ENCODE measurements around the gene NFATC2IP. TPM values are rescaled to one million over a fixed set of nuclear protein-coding genes. Genes with fewer than 3 reads are reported as not detected.

NFATC2IP gene
- total and polyA plus RNA-seq, 2 experiments from 2014 or later = 11.4 to 16.8 TPM

DNA sequence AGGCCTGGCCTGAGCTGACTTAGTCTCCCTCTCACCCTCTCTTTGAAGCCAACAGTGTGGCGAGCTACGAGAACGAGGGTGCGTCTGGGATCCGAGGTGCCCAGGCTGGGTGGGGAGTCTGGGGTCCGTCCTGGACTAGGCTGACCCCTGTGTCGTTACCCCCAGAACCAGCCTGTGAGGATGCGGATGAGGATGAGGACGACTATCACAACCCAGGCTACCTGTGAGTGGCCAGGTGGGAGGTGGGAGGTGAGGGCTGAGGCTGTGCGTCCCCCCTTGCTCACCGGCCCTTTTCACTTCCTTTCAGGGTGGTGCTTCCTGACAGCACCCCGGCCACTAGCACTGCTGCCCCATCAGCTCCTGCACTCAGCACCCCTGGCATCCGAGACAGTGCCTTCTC is 35.8 kb downstream of the NFATC2IP start:
- Histone ChIP-seq H3K36me3 (ENCODE audit: low read depth) (peaks cover 18% of the 10 kb centered on the region), H3K79me2 (ENCODE audit: insufficient read depth) (no peaks in the 10 kb centered on the region), H3K27ac (no peak overlapping the region), H3K9me2 (ENCODE audit: insufficient read depth) (no peaks in the 10 kb centered on the region), H3K4me3 (no peak overlapping the region), H2AFZ (no peak overlapping the region), H3K27me3 (replicated peaks; ENCODE audit: insufficient read depth) (no peaks in the 10 kb centered on the region), H3K4me1 (ENCODE audit: insufficient read depth) (no peaks in the 10 kb centered on the region), H3K9ac (no peak overlapping the region), H3F3A (ENCODE audit: insufficient read depth) (no peaks in the 10 kb centered on the region), H3K9me3 (ENCODE audit: low read depth) (no peaks in the 10 kb centered on the region), H3K4me2 (ENCODE audit: unreplicated experiment) (no peak overlapping the region), H4K20me1 (ENCODE audit: insufficient read depth) (no peaks in the 10 kb centered on the region)
- TF ChIP-seq EZH2 (IDR thresholded peaks at IDR 0.05; ENCODE audit: insufficient read depth, poor library complexity, severe bottlenecking) = no peak
- TF ChIP-seq EZH2phosphoT487 (IDR thresholded peaks at IDR 0.05; ENCODE audit: insufficient read depth, low read depth) = no peak
- in situ Hi-C loops (cut with MboI) = no loop called here
- no peak for DNase-seq
- WGBS, 2 experiments (ENCODE audit: low coverage in 1 of 2, low lambda C conversion rate in 2 of 2, missing lambda C conversion rate in 2 of 2) = 88 to 94% methylated on average over 12 to 13 of the region's 13 CpGs

DNA sequence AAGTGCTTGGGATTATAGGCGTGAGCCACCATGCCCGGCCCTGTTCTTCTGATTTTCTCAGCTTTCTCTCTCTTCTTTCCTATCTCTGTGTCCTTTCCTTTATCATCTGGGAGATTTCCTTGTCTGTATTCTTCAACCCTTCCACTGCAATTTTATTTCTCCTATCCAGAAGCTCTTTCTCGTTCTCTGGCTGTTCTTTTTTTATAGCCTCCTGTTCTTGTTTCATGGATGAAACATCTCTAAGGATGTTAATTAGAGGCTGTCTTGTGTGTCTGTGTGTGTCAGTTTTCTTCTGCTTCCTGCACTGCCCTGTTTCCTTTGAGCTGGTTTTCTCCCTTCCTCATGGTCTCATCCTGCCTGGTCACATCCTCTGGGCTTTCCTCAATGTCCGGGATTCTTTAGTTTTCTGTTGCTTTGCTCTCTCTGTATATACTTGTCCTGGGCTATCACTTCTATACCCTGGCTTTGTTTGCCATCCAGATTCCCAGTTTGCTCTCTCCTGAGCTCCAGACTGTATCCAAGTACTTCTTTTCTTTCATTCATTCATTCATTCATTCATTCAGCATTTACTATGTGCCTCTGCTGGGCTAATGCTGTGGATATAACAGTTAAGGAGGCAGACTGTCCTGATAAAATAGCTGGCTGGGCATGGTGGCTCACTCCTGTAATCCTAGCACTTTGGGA is 36.6 kb downstream of the NFATC2IP start:
- DNase-seq = no peak
- TF ChIP-seq EZH2phosphoT487 (IDR thresholded peaks at IDR 0.05; ENCODE audit: insufficient read depth, low read depth) (no peak), EZH2 (IDR thresholded peaks at IDR 0.05; ENCODE audit: insufficient read depth, poor library complexity, severe bottlenecking) (no peak)
- Histone ChIP-seq H3K4me2 (ENCODE audit: unreplicated experiment) (no peak overlapping the region), H3K27me3 (replicated peaks; ENCODE audit: insufficient read depth) (no peaks in the 10 kb centered on the region), H3K9ac (no peak overlapping the region), H3K4me1 (ENCODE audit: insufficient read depth) (no peaks in the 10 kb centered on the region), H3K36me3 (ENCODE audit: low read depth) (peaks cover 18% of the 10 kb centered on the region), H3K79me2 (ENCODE audit: insufficient read depth) (no peaks in the 10 kb centered on the region), H2AFZ (no peak overlapping the region), H3K9me3 (ENCODE audit: low read depth) (no peaks in the 10 kb centered on the region), H3K9me2 (ENCODE audit: insufficient read depth) (no peaks in the 10 kb centered on the region), H4K20me1 (ENCODE audit: insufficient read depth) (no peaks in the 10 kb centered on the region), H3F3A (ENCODE audit: insufficient read depth) (no peaks in the 10 kb centered on the region), H3K27ac (no peak overlapping the region), H3K4me3 (no peak overlapping the region)
- 95 to 99% methylated on average over 4 of the region's 4 CpGs for WGBS, 2 experiments (ENCODE audit: low coverage in 1 of 2, low lambda C conversion rate in 2 of 2, missing lambda C conversion rate in 2 of 2)
- in situ Hi-C loops (cut with MboI) = no loop called here

DNA sequence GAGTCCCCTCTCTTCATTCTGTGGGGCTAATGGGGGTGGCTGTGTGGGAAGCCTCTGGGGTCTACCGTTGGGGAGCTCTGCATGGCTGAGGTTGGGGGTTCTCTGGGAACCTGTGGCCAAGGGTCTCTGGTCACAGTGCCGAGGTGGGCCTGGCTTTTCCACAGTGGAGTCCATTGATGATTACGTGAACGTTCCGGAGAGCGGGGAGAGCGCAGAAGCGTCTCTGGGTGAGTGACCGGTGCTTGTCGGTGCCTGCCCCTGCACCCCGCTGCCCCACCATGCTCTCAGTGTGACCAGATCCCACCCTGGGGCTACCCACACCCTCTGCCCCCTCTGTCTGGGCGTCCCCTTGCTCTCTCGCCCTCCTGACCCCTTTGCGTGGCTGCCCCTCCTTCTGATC is 38.6 kb downstream of the NFATC2IP start:
- TF ChIP-seq EZH2phosphoT487 (IDR thresholded peaks at IDR 0.05; ENCODE audit: insufficient read depth, low read depth) = no peak
- TF ChIP-seq EZH2 (IDR thresholded peaks at IDR 0.05; ENCODE audit: insufficient read depth, poor library complexity, severe bottlenecking) = no peak
- no peak overlapping the region for H3K9ac ChIP-seq
- no peaks in the 10 kb centered on the region for H3K79me2 ChIP-seq (ENCODE audit: insufficient read depth)
- in situ Hi-C loops (cut with MboI) = no loop called here
- peaks cover 18% of the 10 kb centered on the region for H3K36me3 ChIP-seq (ENCODE audit: low read depth)
- no peak overlapping the region for H2AFZ ChIP-seq
- H3K27me3 ChIP-seq (replicated peaks; ENCODE audit: insufficient read depth) = no peaks in the 10 kb centered on the region
- no peak overlapping the region for H3K27ac ChIP-seq
- no peaks in the 10 kb centered on the region for H3F3A ChIP-seq (ENCODE audit: insufficient read depth)
- DNase-seq = no peak
- H3K4me2 ChIP-seq (ENCODE audit: unreplicated experiment) = no peak overlapping the region
- WGBS, 2 experiments (ENCODE audit: low coverage in 1 of 2, low lambda C conversion rate in 2 of 2, missing lambda C conversion rate in 2 of 2) = 95 to 96% methylated on average over 13 to 14 of the region's 14 CpGs
- no peaks in the 10 kb centered on the region for H3K4me1 ChIP-seq (ENCODE audit: insufficient read depth)
- H4K20me1 ChIP-seq (ENCODE audit: insufficient read depth) = no peaks in the 10 kb centered on the region
- no peaks in the 10 kb centered on the region for H3K9me3 ChIP-seq (ENCODE audit: low read depth)
- no peak overlapping the region for H3K4me3 ChIP-seq
- H3K9me2 ChIP-seq (ENCODE audit: insufficient read depth) = no peaks in the 10 kb centered on the region

DNA sequence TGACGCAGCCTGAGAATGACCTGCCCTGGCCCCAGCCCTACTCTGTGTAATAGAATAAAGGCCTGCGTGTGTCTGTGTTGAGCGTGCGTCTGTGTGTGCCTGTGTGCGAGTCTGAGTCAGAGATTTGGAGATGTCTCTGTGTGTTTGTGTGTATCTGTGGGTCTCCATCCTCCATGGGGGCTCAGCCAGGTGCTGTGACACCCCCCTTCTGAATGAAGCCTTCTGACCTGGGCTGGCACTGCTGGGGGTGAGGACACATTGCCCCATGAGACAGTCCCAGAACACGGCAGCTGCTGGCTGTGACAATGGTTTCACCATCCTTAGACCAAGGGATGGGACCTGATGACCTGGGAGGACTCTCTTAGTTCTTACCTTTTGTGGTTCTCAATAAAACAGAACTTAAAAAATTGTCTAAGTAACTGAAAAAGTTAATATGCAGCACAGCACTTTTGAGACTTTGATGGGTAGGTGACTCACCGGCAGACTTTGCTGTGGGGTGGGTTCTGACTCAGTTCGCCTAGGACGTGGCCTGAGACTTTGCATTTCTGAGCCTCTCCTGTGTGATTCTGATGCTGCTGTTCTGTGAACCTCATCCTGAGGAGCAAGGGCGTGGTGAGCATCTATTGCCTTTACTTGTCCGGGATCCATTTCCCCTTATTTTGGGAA is 39.8 kb downstream of the NFATC2IP start:
- in situ Hi-C loops (cut with MboI) = no loop called here
- peak; percentile 45 for DNase-seq
- TF ChIP-seq EZH2 (IDR thresholded peaks at IDR 0.05; ENCODE audit: insufficient read depth, poor library complexity, severe bottlenecking) (no peak), EZH2phosphoT487 (IDR thresholded peaks at IDR 0.05; ENCODE audit: insufficient read depth, low read depth) (no peak)

More for the DNA sequence above, 39.8 kb downstream of the NFATC2IP start:
- no peak overlapping the region for H3K4me2 ChIP-seq (ENCODE audit: unreplicated experiment)
- no peaks in the 10 kb centered on the region for H3K79me2 ChIP-seq (ENCODE audit: insufficient read depth)
- H3K4me3 ChIP-seq = no peak overlapping the region
- no peaks in the 10 kb centered on the region for H3K9me2 ChIP-seq (ENCODE audit: insufficient read depth)
- H3K4me1 ChIP-seq (ENCODE audit: insufficient read depth) = no peaks in the 10 kb centered on the region
- no peaks in the 10 kb centered on the region for H4K20me1 ChIP-seq (ENCODE audit: insufficient read depth)
- no peak overlapping the region for H2AFZ ChIP-seq
- no peaks in the 10 kb centered on the region for H3K27me3 ChIP-seq (replicated peaks; ENCODE audit: insufficient read depth)
- H3F3A ChIP-seq (ENCODE audit: insufficient read depth) = no peaks in the 10 kb centered on the region
- H3K27ac ChIP-seq = no peak overlapping the region
- no peaks in the 10 kb centered on the region for H3K9me3 ChIP-seq (ENCODE audit: low read depth)
- no peak overlapping the region for H3K9ac ChIP-seq
- WGBS, 2 experiments (ENCODE audit: low coverage in 1 of 2, low lambda C conversion rate in 2 of 2, missing lambda C conversion rate in 2 of 2) = 68 to 75% methylated on average over 11 of the region's 11 CpGs
- H3K36me3 ChIP-seq (ENCODE audit: low read depth) = peaks cover 18% of the 10 kb centered on the region

Data from GM23248 (cell line).